LNCaP clone FGC (cell line): Measurements from ENCODE around the gene HES2.
"Not testable (repeated sequence)": the region's sequence is repeated elsewhere in the genome, so short reads cannot be mapped to it uniquely, and the experiment has no call there.

ENCODE experiments used
- DNase-seq: peaks from one replicate; pipeline ENCODE4 v3.0.0-alpha.2; 2011; ENCODE audit warnings: low read depth
- H3K4me3 ChIP-seq: 2 replicates; pipeline ENCODE4 v1.5.1; 2011; ENCODE audit warnings: mild to moderate bottlenecking, low read depth, low read length, control low read depth
- TF ChIP-seq, protein P1 (sequence below): IDR thresholded peaks from 2 replicates; pipeline ENCODE4 v1.5.1; 2012; ENCODE audit warnings: mild to moderate bottlenecking; ENCODE audit not compliant: control insufficient read depth, insufficient read depth; ENCODE audit errors: extremely low read depth

HES2 gene

DNA sequence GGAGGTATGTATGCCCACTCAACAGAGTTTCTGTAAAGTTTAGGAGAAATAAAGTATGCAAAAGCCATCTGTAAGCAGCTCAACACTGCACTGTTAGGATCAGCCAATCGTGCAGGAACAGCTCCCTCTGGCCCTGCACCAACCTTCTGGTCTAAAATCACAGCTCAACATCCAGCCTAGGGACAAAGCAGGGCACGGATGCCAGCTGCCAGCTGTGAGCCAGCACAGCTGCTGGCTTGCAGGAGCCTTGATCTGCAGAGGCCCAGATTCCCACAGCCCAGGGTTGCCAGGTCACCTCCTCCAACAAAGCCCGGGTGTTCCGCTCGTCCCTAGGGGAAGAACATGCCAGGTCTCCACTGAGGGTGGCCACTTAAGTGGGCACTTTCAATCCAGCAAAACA, 34.8 kb downstream of the HES2 start:
- DNase-seq = no peak
- no peak overlapping the region for H3K4me3 ChIP-seq
- TF ChIP-seq, protein P1, sequence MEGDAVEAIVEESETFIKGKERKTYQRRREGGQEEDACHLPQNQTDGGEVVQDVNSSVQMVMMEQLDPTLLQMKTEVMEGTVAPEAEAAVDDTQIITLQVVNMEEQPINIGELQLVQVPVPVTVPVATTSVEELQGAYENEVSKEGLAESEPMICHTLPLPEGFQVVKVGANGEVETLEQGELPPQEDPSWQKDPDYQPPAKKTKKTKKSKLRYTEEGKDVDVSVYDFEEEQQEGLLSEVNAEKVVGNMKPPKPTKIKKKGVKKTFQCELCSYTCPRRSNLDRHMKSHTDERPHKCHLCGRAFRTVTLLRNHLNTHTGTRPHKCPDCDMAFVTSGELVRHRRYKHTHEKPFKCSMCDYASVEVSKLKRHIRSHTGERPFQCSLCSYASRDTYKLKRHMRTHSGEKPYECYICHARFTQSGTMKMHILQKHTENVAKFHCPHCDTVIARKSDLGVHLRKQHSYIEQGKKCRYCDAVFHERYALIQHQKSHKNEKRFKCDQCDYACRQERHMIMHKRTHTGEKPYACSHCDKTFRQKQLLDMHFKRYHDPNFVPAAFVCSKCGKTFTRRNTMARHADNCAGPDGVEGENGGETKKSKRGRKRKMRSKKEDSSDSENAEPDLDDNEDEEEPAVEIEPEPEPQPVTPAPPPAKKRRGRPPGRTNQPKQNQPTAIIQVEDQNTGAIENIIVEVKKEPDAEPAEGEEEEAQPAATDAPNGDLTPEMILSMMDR = no peak

GRCh38 chr1:6384135-6384534, 35.6 kb downstream of the HES2 start:
- H3K4me3 ChIP-seq = no peak overlapping the region
- DNase-seq = no peak
- TF ChIP-seq, protein P1 = no peak

DNA sequence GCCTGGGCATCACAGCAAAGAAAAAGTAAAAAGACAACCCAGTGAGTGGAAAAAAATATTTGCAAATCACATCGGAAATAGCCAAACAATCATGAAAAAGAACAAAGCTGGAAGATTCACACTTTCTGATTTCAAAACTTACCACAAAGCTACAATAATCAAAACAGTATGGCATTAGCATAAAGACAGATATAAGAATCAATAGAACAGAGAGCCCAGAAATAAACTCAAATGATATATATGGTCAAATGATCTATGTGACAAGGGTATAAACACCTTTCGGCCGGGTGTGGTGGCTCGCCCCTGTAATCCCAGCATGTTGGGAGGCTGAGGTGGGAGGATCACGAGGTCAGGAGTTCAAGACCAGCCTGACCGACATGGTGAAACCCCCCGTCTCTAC, 39.7 kb downstream of the HES2 start:
- TF ChIP-seq, protein P1 = no peak
- H3K4me3 ChIP-seq = no peak overlapping the region
- no peak for DNase-seq

DNA sequence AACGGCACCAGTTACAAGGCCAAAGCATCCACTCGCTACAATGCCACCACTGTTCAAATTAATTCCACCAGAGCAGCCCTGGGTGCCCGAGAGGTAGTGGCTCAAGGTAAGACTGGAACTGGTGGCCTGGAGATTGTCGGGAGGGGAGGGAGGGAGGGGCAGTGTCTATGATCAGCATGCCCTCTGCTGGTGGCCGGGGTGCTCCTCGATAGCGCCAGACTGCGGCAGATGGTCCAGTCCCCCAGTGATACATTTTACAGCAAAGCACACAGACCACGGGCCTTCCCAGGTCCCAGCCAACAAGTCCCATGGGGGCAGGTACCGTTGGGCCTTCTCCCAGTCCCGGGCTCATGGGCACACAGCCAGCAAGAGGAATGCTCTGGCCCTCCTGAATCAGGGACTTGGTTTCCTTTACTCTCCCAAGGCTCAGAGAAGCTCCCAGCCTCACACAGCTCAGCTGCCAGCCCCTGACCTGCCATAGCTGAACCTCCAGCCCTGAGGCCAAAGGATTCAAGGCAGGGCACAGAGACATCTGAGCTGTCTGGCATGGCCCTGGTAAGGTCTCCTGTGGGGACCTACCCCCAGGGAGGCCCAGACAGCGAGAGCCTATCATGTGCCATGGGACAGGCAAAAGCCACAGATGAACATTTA, 41.5 kb downstream of the HES2 start:
- TF ChIP-seq, protein P1 = no peak
- DNase-seq = no peak
- no peak overlapping the region for H3K4me3 ChIP-seq

DNA sequence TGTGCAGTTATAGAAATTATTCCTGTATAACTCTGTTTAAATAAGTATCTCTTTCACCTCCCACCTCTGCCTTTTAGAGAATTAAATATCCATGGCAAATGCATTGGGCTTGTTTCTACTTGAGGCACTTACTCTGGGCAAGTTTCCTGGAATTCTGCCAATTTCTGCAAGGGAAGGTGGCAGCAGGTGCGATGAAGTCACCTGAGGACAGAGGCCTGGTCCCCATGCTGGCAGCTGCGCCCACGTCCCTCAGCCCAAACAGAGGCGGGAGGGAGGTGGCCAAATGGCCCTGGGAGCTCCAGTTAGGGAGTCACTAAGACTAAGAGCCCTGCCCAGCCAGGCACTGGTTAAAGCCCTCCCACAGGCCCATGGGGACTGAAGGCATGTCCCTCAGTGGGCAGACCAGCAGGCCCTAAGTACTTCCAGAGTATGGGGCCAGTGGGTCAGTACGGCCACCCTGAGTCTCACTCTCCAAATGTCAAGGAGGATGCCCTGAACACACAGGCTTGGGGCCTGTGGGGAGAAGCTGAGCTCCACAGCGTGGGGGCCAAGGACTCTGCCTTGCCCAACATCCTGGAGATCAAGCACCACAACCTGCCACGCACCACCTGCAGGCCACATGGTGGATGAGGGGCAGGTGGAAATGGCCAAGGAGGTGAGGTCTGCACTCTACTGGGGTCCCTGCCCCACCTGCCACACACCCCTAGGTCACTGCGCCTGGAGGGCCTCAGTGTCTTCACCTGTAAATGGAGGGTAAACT, 45.6 kb downstream of the HES2 start:
- peak; percentile 65 for DNase-seq
- H3K4me3 ChIP-seq = no peak overlapping the region
- TF ChIP-seq, protein P1 = no peak

GRCh38 chr1:6372236-6372635, 47.5 kb downstream of the HES2 start:
- not testable (repeated sequence) for H3K4me3 ChIP-seq, DNase-seq

- DNase-seq = no peak
- TF ChIP-seq, protein P1 = no peak
- no peak overlapping the region for H3K4me3 ChIP-seq
Observed at GRCh38 chr1:6370006-6370405, 49.7 kb downstream of the HES2 start.
